ENCODE data around the gene MGRN1.
A peak's percentile ranks its signal among the peaks of the same experiment; 100 is the strongest.
"Not testable (repeated sequence)": the region's sequence is repeated elsewhere in the genome, so short reads cannot be mapped to it uniquely, and the experiment has no call there.

MGRN1 gene

GRCh38 chr16:4701791-4702465 is 77.3 kb downstream of the MGRN1 start:
- DNase-seq, result no peak

- DNase-seq, result no peak
Observed at GRCh38 chr16:4702466-4702808, 77.8 kb downstream of the MGRN1 start.

DNA sequence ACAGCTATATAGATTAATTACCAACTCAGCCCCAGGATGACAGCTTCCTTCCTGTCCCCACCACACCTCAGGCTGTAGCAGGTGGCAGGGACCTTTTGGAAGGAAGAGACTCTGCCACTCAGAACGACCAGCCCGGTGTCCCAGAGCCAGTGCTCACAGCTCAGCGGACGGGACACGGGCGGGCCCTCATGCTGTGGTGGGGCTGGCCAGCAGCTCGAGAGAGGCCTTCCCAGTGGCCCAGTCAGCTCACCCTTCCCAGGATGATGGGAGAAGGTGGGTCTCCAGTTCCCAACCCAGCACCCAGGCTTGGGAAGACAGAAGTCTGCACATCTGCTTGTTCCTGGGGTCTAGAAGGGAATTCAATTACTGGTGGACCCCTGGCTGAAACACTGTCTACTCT is 79.3 kb downstream of the MGRN1 start:
- no peak for DNase-seq

DNA sequence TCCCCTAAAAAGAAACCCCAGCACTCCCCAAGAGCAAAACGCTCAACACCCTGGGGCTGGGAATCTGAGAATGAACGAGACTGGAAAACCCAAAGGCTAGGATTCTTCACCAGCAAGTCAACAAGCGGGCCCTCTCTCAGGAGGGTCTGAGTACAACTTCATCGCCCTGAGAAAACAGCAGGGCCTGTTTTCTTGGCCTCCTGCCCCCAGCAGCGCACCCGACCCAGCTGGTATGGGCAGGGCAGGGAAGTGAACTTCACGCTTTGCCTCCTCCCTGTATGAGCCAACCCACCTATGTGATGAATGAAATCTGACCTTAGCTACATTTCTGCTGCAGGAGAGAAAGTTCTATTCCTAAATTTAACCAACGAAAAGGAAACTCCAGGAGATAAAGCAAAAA is 79.9 kb downstream of the MGRN1 start:
- DNase-seq, result no peak

DNA sequence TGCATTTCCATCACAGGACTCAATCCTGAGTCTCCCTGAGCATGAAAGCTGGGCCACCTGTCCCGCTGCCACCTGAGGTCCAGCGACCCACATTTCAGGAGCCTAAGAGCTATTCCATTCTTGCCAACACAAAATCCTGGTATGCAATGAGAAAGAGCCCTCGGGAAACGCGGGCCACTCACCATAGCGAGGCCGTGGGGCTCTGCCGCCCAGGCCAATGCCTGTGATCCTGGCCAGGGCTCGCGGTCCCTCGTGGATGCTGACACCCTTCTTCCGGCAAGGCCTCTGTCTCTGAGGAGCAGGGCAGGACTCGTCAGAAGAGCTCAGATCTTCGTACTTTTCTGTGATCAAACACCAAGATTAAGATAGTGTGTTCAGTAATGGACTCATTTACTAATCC is 80.3 kb downstream of the MGRN1 start:
- no peak for DNase-seq

- no peak for DNase-seq
Observed at GRCh38 chr16:4706871-4707270, 82.2 kb downstream of the MGRN1 start.

GRCh38 chr16:4709481-4709880 is 84.9 kb downstream of the MGRN1 start:
- DNase-seq, result no peak

DNA sequence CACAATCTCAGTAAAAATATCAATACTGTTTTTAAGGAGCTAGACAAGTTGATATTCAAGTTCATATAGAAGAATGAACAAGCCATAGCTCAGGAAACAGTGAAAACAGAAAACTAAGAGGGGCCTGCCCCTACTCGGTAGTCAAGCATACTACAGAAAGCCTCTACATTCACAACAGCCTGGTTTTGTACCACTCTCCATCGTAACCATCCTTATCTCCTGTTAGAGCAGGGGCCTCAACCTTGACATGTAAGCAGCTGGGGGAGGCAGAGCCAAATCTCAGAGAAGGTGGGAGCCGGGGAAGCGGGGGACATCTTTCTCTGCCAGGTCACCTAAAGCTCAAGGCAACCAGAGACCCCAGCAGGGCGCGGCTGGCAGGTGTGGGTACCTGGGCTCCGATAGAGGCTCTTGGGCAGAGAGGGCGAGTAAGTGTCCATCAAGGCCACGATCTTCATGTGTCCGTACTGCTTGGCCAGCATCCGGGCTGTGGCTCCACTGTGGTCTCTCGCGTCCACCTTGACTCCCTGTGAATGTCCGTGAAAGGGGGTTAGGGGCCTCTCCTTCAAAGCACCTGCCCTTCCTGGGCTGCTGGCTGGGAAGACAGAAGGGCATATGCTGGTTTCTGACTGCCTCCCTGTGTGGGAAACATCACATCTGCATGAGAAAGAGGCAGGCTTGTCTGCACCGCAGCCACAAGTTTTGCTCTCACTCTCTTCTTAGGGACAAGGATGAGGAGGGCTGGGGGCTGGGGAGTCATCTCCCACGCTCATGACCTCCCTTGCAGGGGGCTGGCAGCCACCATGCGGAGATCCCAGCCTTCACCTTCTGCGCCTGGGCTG is 89.3 kb downstream of the MGRN1 start:
- no peak for DNase-seq

GRCh38 chr16:4714996-4715395 is 90.4 kb downstream of the MGRN1 start:
- DNase-seq, result no peak

- no peak for DNase-seq
Observed at GRCh38 chr16:4718466-4718865, 93.8 kb downstream of the MGRN1 start.

GRCh38 chr16:4723071-4723767 is 98.6 kb downstream of the MGRN1 start:
- DNase-seq, result no peak

GRCh38 chr16:4724661-4725270 is 100.1 kb downstream of the MGRN1 start:
- no peak for DNase-seq

DNA sequence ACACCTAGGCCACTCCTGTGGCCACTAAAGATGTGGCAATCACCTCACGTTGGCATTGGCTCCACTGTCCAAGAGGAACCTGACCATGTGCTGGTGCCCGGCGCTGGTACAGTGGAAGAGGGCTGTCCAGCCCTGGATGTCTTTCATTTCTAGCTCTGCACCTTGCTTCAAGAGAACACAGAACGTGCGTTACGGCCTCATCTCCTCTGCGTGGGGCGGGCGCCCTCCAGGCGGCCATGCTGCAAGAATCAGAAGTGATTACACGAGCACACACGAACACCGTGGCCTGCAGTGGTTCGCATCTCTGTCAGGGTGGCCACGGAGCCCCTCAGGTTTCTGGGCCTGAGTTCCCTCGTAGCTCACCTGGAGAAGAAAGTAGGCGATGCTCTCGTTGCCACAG is 102.0 kb downstream of the MGRN1 start:
- DNase-seq, result no peak

DNA sequence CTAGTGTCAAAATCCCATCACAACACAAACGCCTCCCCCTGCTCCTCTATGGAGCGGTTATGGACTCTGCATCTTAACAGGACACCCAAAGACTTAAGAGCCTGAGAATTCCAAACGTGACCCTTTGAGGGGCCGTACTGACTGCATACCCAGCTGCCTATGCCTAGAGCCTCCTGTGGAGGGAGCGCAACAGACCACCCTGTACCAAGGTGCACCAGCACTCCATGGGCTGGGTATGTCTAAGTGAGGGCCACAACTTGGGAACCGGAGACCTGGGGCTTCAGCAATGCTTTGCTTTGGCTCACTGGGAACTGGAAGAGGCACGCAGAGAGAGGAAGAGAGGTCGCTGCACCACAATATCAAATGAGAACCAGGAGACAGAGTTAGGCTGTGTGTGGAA is 104.0 kb downstream of the MGRN1 start:
- no peak for DNase-seq

DNA sequence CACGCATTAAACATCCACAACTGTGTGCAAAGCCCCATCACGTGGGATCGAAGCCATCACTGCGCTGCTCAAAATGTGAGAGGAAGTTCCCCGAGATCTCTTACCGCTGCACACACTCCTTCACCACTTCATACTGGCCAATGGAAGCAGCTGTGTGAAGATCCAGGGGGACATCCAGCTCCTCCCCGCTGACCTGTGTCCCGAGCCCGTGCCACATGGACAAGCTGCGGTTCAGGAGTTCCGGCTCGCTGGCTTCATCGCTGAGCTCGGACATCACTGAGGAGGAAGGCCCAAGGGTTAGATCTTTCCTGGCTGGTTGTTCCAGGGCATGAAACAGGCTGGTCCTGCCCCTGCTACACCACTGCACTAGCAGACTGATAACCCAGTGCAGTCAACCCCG is 105.2 kb downstream of the MGRN1 start:
- DNase-seq, result no peak

DNA sequence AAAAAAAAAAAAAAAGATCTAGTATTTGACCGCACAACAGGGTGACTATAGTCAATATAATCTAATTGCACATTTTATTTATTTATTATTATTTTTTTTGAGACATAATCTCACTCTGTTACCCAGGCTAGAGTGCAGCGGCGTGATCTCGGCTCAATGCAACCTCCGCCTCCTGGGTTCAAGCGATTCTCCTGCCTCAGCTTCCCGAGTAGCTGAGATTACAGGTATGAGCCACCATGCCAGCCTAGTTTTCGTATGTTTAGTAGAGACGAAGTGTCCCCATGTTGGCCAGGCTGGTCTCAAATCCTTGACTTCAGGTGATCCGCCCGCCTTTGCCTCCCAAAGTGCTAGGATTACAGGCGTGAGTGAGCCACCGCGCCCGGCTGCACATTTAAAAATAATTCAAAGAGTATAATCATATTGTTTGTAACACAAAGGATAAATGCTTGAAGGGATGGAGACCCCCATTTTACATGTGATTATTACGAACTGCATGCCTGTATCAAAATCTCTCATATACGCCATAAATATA is 108.7 kb downstream of the MGRN1 start:
- DNase-seq, result no peak

DNA sequence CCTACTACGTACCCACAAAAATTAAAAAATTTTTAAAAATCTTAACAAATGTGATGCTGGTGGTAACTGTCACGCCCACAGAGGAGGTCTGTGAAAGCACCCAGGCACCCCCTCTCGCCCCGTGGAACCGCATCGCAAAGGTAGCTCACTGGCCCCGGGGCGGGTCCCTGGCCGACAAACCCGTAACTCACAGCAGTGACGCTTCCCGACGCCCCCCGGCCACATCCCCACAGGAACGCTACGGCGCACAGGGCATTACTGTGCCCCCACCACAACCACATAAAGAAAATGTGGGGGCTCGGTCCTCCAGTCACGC is 109.1 kb downstream of the MGRN1 start:
- DNase-seq, result no peak

- peak; percentile 64 to 93 for DNase-seq
Observed at GRCh38 chr16:4734063-4734729, 109.6 kb downstream of the MGRN1 start, which contains the start of the genes ANKS3 and DNAAF8. TSS of gene ANKS3 (minus strand) at chr16:4734271. CDS start at chr16:4730149, 4,122 bp downstream. TSS of gene DNAAF8 (plus strand) at chr16:4734537. CDS start at chr16:4736515, 1,978 bp downstream.

DNA sequence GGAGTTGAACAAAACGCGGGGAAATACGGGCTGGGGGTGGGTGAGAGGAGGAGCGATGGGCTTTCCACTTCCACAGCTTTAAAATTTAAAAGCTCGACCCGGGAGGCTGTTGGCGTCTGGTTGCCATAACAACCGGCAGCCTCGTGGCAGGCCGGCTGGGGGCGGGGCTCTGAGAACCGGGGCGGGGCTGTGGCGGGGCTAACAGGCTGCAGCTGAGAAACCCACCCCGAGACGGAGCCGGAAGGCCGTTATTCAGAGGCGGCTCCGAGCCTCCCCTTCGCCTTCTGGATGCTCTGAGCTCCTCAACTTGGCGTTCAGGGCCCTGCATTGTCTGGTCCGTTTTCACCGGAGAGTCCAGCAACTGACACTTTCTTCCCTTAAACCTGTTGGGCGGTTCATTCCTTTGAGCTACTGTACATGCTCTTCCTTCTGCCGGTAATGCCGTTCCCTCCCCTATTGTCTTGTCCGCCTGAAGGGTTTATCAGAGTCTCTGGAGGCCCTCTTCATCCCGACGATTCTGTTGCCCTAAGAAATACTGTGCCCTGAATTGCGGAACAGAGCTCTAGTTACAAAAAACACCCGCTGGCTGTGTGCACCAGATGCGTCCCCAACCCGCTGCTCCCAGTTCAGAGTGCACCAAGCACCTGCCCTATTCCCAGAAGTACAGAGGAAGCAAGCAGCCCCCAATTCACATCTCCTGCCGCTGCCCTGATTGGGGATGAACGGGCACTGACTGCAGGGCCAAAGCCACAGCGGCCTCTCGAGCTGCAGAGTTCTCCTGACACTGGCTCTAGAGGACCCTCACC is 110.3 kb downstream of the MGRN1 start:
- DNase-seq, result peak; percentile 60 to 83

- DNase-seq, result no peak
Observed at GRCh38 chr16:4736546-4736945, 111.9 kb downstream of the MGRN1 start.

- DNase-seq, result no peak
Observed at GRCh38 chr16:4737545-4737944, 112.9 kb downstream of the MGRN1 start.

DNA sequence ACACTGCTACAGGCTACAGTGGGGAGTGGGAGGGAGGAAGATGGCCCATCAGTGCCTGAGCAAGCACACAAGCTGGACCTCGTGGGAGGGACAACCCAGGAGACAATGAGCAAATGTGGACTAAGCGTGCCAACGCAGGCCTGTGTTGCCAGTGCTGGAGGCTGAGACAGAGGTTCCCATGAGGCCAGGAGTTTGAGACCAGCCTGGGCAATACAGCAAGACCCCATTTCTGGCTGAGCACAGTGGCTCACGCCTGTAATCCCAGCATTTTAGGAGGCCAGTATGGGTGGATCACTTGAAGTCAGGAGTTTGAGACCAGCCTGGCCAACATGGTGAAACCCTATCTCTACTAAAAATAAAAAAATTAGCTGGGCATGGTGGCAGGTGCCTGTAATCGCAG is 113.7 kb downstream of the MGRN1 start:
- not testable (repeated sequence) for DNase-seq

Data from NCI-H446 (cell line).